Activated CD4-positive, alpha-beta T cell treated with anti-CD3 and anti-CD28 coated beads, Interleukin-2, amount 50 U/mL, for 4 hours (primary cell): ENCODE measurements around the gene RAP1GDS1.
"Not testable (repeated sequence)": the region's sequence is repeated elsewhere in the genome, so short reads cannot be mapped to it uniquely, and the experiment has no call there.

Experiments used
- DNase-seq, 2 experiments: peaks; one replicate each; pipeline ENCODE4 v3.0.0-alpha.2; 2020

The RAP1GDS1 gene

DNA sequence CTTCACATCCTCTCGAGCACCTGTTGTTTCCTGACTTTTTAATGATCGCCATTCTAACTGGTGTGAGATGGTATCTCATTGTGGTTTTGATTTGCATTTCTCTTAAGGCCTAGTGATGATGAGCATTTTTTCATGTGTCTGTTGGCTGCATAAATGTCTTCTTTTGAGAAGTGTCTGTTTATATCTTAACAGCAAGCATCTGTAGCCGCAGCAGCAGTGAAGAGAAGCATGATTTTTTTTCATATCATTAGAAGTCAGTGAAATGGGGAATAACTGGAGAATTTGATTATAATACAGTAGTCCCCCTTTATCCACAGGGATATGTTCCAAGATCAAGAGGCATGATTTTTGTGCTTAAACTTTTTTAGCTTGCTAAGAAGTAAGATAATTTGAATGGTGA is 27.5 kb downstream of the RAP1GDS1 start:
- DNase-seq, result not testable (repeated sequence)

DNA sequence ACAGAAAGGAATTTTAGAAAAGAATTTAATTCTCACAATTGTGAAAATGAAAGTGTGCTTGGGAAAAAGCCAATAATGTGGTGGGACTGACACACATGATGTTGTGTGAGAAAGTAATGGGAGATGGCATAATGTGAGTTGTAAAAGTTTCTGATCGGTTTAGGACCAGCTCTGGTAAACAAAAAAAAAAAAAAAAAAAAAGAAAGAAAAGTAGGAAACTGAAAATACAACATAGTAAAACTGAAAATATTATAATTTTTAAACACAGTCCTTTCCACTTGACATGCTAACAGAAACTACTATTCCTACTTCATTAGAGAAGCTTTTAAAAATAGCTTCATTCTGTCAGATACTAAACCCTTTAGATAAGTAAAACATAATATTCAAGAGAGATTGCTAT is 28.2 kb downstream of the RAP1GDS1 start:
- DNase-seq, result no peak

DNA sequence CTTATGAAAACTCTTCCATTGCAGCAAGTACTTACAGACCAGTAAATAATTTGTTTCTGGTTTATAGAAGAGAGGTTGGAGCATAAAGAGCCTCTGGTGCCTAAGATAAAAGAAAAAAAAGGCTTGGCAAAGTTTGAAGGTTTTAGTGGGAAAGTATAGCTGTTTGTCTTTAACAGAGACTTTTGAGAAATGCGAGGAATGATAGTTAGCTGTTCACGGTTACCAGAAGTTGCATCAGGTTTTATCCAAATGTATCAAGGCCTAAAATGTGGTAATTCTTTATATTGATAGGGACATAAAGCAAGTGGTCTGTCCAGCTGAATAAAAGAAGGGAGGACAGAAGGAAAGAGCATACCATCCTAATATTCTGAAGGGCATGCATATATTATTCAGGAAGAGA is 29.3 kb downstream of the RAP1GDS1 start:
- DNase-seq, result no peak

DNA sequence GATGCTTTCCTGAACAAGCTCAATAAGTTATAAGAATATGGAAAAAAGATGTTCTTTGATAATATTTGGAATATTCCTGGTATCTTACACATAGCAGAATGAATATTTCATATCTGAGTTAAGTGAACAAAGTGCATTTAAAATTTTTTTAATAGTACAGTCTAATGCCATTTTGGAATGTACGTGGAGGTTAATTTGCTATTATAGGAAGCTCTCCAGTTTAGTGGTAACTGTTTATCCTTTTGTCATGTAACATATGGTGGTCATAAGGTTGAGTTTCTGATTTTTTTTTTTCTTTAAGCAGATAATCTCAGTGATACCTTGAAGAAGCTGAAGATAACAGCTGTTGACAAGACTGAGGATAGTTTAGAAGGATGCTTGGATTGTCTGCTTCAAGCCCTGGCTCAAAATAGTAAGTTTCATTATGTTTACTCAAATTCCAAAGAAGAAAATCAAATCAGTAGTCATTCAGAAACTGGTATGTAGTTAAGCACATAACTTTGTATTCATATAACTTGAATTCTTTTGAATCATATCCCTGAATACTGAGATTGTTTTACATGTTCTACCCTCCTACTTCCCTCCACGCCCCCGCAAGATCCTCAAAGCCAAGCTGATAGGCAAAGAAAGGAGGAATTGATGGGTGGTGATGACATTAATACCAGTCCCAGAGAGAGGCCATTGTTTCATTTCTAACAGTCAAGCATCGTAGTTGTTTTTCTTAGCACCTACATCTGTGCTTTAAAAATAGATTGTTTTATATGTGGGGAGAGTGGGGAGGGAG is 32.1 kb downstream of the RAP1GDS1 start:
- no peak for DNase-seq

DNA sequence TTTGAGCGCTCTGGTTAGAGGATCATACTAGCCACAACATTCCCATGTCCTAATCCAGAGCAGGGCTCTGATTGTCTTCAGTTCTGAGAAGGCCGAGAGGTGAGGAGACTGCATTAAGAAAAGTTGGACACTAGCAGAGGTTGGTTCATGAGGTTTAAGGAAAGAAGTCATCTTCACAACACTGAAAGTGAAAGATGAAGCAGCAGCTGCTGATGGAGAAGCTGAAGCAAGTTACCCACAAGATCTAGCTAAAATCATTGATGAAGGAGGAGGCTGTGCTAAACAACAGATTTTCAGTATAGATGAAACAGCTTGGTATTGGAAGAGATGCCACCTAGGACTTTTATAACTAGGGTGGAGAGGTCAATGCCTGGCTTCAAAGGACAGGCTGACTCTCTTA is 36.8 kb downstream of the RAP1GDS1 start:
- no peak for DNase-seq

DNA sequence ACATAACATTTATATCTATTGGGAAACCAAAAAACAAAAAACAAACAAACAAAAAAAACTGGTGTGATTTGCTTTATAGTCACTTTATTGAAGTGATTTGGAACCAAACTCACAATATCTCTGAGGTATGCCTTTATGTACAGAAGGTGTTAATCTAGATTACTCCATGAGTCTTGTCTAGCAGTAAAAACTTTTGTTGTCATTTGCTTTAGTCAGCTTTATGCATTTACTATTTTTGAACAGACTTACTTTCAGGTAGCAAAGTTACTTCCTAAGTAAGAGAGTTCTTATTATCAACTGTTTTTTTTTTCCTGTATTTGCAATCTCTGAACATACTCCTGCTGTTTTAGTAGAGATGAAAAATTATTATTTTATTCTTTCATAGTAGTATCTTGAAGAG is 39.5 kb downstream of the RAP1GDS1 start:
- no peak for DNase-seq

DNA sequence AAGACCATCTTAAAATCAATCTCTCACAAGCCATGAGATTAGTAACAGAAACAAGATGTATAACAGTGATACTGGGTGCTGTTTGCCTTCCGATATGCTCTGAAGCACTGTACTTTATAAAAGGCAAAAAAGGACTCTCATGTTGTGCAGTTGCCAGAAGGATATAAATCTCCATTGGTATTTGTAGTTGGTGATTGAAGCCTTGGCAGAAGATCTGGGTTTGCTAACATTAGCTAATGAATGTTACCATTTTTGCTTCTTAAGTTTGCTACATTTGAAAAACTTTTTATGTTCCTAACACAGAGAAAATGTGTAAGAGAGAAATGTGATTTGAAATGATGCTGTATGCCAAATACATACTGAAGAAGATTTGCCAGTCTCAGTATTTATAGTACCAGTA is 44.4 kb downstream of the RAP1GDS1 start:
- no peak for DNase-seq

DNA sequence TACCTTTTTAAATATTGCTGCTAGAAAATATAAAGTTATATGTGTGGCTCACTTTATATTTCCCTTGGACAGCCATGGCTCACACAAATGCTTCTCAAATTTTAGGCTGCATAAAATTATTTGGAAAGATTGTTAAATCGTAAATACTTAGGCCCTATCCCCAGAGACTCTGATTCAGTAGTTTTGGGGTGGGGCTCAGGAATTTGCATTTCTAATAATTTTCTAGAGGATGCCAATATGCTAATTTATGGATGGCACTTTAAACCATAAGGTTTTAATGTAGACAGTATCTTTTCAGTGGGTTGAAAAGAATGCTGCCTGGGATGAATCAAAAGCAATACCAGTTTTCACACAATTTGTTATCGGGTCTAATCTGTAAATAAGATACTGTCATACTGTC is 49.7 kb downstream of the RAP1GDS1 start:
- DNase-seq, result no peak

DNA sequence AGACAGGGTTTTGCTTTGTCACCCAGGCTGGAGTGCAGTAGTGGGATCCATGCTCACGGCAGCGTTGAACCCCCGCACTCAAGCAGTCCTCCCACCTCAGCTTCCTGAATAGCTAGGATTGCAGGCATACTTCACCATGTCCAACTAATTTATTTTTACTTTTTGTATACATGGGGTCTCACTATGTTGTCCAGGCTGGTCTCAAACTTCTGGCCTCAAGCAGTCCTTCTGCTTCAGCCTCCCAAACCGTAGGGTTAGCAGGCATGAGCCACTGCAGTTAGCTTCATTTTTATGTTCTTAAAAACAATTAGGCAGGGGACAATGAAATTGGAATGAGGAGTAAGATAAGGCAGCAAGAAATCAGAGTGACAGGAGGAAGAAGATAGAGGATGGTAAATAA is 50.5 kb downstream of the RAP1GDS1 start:
- DNase-seq, result no peak

DNA sequence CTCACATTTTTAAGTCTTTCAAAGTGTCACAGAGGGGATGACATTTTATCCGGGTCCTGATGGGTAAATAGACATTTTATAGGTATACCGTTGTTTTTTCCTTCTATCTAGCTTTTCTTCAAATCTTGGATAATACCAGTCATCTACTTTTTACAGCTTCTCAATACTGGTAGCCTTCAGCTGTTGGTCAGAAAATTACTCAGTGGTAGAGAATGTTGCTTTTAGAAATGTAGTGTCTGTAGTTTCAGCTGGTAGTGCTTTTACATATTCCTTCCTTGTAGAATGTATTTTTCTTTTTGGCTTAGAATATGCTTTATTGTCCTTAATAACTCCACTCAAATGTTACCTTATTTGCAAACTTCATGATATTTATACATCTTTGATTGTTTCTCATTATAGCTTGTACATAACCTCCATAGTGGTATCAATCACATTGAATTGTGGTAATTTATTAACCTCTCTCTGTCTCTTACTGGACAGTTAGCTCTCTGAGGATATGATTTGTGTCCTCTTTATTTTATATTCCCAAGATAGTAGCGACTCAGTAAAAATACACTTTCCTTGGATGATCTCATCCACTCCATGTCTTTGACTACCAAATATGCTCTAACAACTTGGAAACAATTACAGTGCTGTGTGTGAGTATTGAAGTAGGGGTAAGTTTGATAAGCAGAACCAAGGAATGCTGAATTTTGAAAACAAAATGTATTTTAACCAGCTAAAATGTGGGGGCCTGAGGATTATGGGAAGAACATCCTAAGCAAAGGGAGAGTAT is 53.8 kb downstream of the RAP1GDS1 start:
- no peak for DNase-seq

DNA sequence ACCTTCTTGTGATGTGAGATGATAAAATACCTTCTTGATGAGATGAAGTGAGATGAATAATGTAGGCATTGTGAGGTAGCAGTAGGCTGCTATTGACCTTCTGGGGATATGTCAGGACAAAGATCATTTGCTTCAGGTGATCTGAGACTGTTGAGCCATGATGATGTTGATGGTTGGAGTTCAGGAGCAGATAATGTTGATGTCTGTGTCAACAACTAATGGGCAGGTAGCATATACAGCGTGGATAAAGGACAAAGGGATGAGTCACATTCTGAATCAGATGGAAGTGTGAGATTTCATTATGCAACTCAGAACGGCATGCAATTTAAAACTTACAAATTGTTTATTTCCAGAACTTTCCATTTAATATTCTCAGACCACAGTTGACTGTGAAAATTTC is 57.3 kb downstream of the RAP1GDS1 start:
- no peak for DNase-seq

DNA sequence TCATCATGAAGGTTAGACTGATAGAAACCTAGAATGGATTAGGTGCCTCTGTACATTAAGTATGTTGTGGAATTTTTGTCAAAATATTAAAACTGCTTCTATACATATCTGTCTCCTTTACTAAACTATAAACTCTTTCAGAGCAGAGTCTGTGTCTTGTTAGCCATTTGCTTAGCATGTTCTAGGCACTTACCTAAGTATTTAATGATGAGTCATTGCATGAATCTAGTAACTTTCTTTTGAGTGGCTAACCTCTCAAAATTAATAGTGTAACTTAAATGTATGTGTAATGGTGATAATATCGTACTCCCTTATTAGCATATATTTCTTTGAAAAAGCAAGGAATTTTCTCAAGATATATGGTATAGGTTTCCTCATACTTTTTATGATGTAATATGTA is 57.8 kb downstream of the RAP1GDS1 start:
- DNase-seq, result no peak

DNA sequence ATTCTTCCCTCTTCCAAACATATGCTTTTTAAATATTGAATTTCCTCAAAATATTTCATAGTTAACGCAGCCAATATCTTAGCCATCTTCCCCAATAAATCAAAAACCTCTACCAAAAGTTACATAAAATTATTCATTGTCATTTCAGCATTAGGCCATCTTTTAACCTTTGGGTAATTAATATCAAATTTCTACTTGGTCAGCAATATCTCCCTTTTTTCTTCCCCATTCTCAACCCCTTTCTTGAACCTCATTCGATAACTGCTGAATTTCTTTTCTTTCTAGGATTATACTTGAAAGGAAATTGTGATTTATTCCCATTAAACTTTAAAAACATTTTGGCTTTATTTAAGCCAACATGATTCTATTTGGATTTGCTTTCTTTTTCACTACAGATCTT is 65.0 kb downstream of the RAP1GDS1 start:
- no peak for DNase-seq

DNA sequence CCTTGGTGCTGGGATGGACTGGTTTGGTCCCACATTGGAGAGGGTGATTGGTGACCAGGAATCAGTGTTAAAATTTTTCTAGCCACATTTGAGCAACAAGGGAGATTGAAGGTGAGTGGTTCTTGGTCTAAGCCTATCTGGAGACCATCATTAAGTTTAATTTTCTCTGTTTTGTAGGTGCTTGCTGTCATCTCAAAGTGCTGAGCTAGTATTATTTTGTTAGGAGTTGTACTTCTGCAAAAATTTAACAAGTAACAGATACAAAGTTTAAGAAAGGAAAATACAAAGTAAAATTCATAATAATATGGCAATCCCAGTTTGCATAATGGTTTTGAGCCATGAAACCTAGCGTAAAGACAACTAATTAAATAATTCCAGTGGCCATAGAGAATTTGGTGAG is 66.5 kb downstream of the RAP1GDS1 start:
- DNase-seq, result no peak

DNA sequence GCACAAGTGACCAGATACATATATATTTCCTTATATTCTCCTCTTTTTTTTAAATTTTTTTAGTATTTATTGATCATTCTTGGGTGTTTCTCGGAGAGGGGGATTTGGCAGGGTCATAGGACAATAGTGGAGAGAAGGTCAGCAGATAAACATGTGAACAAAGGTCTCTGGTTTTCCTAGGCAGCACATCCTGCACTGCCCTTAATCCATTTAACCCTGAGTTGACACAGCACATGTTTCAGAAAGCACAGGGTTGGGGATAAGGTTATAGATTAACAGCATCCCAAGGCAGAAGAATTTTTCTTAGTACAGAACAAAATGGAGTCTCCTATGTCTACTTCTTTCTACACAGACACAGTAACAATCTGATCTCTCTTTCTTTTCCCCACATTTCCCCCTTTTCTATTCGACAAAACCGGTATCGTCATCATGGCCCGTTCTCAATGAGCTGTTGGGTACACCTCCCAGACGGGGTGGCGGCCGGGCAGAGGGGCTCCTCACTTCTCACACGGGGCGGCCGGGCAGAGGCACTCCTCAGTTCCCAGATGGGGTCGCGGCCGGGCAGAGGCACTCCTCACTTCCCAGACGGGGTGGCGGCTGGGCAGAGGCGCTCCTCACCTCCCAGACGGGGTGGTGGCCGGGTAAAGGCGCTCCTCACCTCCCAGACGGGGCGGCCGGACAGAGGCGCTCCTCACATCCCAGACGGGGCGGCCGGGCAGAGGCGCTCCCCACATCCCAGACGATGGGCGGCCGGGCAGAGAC is 68.9 kb downstream of the RAP1GDS1 start:
- DNase-seq, result not testable (repeated sequence)

DNA sequence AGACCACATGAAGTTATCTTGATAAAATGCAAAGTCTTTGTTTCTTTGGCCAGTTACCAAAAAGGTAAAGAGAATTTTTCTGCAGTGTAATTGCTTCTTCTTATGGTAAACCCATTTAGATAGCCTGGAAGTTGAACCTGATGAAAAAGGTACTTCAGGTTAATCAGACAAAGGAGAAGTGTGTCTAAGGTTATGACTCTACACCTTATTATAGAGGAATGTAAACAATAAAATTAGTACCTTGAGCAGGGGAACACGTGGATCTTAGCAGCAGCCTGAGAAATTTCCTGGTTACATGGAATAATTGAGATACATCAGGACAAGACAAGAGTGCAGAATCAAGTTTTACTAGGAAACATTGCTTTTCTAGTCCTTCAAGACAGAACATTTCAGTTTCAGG is 70.8 kb downstream of the RAP1GDS1 start:
- no peak for DNase-seq

DNA sequence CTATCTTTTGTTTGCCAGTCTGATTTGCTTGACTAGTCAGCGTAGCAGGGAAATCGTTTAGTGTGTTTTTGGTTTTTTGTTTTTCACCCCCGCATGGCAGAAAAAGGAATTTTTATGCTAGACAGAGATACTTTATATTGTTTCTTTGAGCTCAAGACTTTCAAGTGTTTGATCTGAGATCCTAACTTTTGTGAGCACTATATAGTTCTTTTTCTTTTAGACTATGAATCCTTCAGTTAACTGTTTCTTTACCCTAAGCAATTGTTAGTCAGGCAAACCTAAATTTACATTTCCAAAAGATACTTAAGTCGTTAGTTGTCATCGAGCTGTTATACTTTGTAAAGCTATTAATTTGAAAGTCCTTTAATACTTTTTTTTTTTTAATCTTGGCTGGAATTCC is 73.3 kb downstream of the RAP1GDS1 start:
- no peak for DNase-seq

DNA sequence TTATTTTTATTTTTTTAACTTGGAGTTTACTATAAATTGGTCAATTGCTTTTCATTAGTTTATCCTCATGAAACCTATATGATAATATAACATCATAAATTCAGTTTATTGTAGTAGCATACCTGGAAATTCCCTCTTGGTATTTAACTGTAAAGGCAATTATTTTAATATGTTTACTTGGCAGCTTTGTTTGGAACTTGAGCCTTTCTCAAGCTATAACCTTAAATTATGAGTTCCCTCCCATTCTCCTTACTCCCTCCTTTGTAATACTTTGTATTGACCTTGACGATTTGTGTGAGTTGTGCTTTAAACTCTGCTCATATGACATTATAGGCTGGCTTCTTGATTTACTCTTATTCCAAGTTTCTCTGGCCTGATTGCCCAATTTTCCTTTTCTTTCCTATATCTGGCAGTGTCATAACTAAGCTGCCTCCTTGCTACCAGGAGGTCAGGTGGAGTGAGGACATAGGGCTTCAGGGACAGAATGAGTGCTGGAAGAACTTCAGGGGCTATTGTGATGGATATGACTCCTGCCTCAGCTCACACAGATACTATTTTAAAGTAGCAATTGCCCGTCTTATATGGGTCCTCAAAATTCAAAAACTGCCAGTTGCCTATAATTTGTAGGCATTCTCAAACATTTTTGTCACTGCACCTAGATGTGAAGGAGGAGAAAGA is 77.7 kb downstream of the RAP1GDS1 start:
- DNase-seq, result no peak

DNA sequence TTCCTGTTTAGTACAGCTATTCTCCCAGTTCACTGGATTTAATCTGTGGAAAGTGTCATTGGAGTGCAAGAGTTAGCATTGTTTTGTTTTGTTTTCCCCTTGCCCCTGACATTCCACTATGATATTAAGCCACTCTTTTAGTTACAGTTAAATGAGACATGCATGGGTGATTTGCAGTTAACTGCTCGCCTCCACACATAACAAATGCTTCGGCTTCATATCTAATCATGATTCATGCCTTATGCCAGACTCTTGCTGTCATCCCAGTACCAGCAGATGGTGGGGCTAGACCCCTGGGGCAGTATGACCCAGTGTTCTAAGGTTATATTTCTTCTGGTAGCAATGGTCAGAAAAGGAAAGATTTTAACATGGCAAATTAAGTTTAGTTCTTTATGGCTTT is 80.1 kb downstream of the RAP1GDS1 start:
- no peak for DNase-seq

DNA sequence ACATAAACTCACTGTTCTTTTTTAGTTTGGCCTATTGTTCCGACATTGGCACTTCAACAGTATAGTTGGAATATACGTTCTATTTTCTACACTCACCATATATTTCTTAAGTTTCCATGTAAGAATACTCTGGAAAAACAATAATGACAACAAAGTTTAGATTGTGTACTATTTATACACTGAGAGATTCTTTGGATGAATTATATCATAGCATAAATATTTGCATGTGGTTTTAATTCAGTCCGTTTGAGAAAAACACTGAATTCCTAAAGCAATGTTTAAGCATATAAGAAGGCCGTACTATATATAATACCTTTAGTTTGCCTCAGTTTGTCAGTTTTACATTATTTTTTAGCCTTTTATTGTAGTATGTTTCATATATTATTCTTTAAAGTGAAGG is 82.4 kb downstream of the RAP1GDS1 start:
- no peak for DNase-seq

DNA sequence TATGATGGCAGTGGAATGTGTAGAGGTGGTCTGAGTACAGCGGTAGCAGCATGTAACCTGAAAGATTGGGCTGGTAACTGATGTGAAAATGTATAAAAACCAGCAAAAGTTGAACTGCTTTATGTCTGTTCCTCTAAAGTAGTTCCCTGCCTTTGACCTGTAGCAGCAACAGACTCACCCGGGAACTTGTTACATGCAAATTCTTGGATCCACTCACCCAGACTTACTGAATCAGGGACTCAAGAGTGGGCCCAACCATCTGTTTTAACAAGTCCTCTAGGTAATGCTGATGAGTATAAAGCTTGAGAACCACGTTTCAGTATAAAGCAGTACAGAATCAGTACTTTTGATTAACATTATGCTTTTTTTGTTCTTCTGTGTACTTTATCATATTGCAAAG is 84.7 kb downstream of the RAP1GDS1 start:
- no peak for DNase-seq

DNA sequence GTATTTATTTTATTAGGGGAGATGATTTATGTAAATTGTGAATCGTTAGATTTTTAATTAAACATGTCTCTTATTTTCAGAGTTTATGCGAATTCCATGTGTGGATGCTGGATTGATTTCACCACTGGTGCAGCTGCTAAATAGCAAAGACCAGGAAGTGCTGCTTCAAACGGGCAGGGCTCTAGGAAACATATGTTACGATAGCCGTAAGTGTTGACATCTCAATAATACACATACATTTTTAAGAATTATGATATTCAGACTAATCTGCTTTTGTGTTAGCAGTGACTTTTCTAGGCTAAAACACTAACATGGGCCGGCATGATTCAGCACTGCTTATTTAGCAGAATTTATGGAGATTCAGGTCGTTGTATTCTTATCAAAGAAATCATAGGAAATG is 91.2 kb downstream of the RAP1GDS1 start:
- no peak for DNase-seq

DNA sequence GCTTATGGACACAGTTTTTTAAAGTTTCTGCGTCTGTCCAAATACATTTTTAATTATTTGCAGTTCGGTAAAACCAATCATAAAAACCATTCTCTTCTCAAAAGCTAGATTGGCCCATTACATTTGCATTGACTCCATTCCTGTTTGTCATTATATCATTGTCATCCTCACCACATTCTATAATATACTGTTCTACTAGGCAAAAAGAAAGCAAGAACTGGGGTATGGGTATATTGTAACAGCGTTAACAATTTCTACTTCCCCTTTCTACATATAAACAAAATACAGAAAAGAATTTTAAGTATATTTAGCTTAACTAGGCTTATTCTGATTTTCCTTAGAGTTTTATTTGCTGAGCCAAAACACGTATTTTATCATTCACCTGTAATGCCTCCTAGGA is 91.8 kb downstream of the RAP1GDS1 start:
- no peak for DNase-seq
